IMR-90 (cell line): Measurements from ENCODE around the gene DPYD. TPM values are rescaled to one million over a fixed set of nuclear protein-coding genes. Genes with fewer than 3 reads are reported as not detected.

Experiments
- ATAC-seq: fragments of 200-7000 bp; cut with Tn5 transposase; 2 replicates; pipeline ENCODE4 v1.9.1; 2020; ENCODE audit warnings: low read depth, mild to moderate bottlenecking, moderate library complexity
- BruUV-seq: library from RNA; stranded (reverse); fragments of 400-500 nt; replicated peaks from 2 replicates; lab custom pipeline; 2021; lab: Mats Ljungman, UMichigan
- CTCF ChIA-PET: fragments of 300-600 bp; formaldehyde crosslinking; extraction: SDS; loops from one replicate; lab custom pipeline; 2021; ENCODE audit warnings: antibody characterized with exemption; lab: Yijun Ruan, JAX
- POLR2A ChIA-PET: fragments of 300-600 bp; sonication (Branson Sonifier 250); formaldehyde crosslinking; loops from one replicate; lab custom pipeline; 2022; ENCODE audit warnings: antibody characterized with exemption; ENCODE audit not compliant: unreplicated experiment; lab: Charles Lee
- DNase-seq: peaks from one replicate; pipeline ENCODE4 v3.0.0; 2013
- H2AFZ ChIP-seq: replicated peaks from 2 replicates; pipeline ENCODE3; 2013; ENCODE audit warnings: low read length, mild to moderate bottlenecking; ENCODE audit not compliant: poor library complexity
- H2AK5ac ChIP-seq: 2 replicates; pipeline ENCODE4 v1.6.1; 2013; ENCODE audit warnings: low read depth, low read length, inconsistent platforms
- H2AK9ac ChIP-seq: replicated peaks from 2 replicates; pipeline ENCODE3; 2013; ENCODE audit warnings: mild to moderate bottlenecking, low read depth, low read length, moderate library complexity; ENCODE audit not compliant: poor library complexity
- H2BK120ac ChIP-seq: 2 replicates; pipeline ENCODE4 v1.6.1; 2013; ENCODE audit warnings: low read depth, low read length, inconsistent platforms
- H2BK15ac ChIP-seq: 3 replicates; pipeline ENCODE4 v1.6.1; 2013; ENCODE audit warnings: low read depth, low read length, inconsistent platforms
- H2BK20ac ChIP-seq: 2 replicates; pipeline ENCODE4 v1.6.1; 2013; ENCODE audit warnings: low read depth, mild to moderate bottlenecking, inconsistent platforms, low read length, moderate library complexity
- H2BK5ac ChIP-seq: 2 replicates; pipeline ENCODE4 v1.6.1; 2013; ENCODE audit warnings: mild to moderate bottlenecking, low read depth, low read length, inconsistent platforms; ENCODE audit not compliant: poor library complexity, severe bottlenecking
- H3K14ac ChIP-seq: replicated peaks from 2 replicates; pipeline ENCODE4 v1.6.1; 2013; ENCODE audit warnings: low read depth, low read length, inconsistent platforms
- H3K18ac ChIP-seq: 2 replicates; pipeline ENCODE4 v1.6.1; 2013; ENCODE audit warnings: low read depth, low read length, control low read depth
- H3K23ac ChIP-seq: 2 replicates; pipeline ENCODE4 v1.6.1; 2013; ENCODE audit warnings: low read depth, low read length, inconsistent platforms
- H3K27ac ChIP-seq: 2 replicates; pipeline ENCODE4 v1.5.1; 2013; ENCODE audit warnings: mild to moderate bottlenecking, control low read depth, low read length; ENCODE audit not compliant: insufficient read depth
- H3K27me3 ChIP-seq: 2 replicates; pipeline ENCODE4 v1.6.1; 2013; ENCODE audit warnings: low read length; ENCODE audit not compliant: control insufficient read depth, insufficient read depth
- H3K36me3 ChIP-seq: 2 replicates; pipeline ENCODE4 v1.6.1; 2013; ENCODE audit warnings: low read length, mixed read lengths; ENCODE audit not compliant: control insufficient read depth, insufficient read depth
- H3K4ac ChIP-seq: 2 replicates; pipeline ENCODE4 v1.6.1; 2013; ENCODE audit warnings: low read depth, low read length, inconsistent platforms
- H3K4me1 ChIP-seq: 2 replicates; pipeline ENCODE4 v1.6.1; 2013; ENCODE audit warnings: low read length, mixed read lengths; ENCODE audit not compliant: control insufficient read depth, insufficient read depth
- H3K4me2 ChIP-seq: 2 replicates; pipeline ENCODE4 v1.6.1; 2013; ENCODE audit warnings: low read depth, mild to moderate bottlenecking, control low read depth, low read length, moderate library complexity
- H3K4me3 ChIP-seq: 2 replicates; pipeline ENCODE4 v1.5.1; 2013; ENCODE audit warnings: low read depth, mild to moderate bottlenecking, control low read depth, low read length, moderate library complexity; ENCODE audit not compliant: insufficient read depth
- H3K56ac ChIP-seq: 2 replicates; pipeline ENCODE4 v1.6.1; 2013; ENCODE audit warnings: low read length, inconsistent platforms; ENCODE audit not compliant: insufficient read depth; ENCODE audit errors: extremely low read depth
- H3K79me1 ChIP-seq, 2 experiments: 2 replicates each; pipeline ENCODE4 v1.6.1; 2013; ENCODE audit warnings: low read length in 2 of 2, inconsistent platforms in 1 of 2, low read depth in 1 of 2
- H3K9ac ChIP-seq: 2 replicates; pipeline ENCODE4 v1.6.1; 2013; ENCODE audit warnings: low read depth, low read length, control low read depth
- H3K9me1 ChIP-seq: 2 replicates; pipeline ENCODE4 v1.6.1; 2013; ENCODE audit warnings: low read length, inconsistent platforms; ENCODE audit not compliant: insufficient read depth
- H3K9me3 ChIP-seq: 2 replicates; pipeline ENCODE4 v1.6.1; 2013; ENCODE audit warnings: low read length; ENCODE audit not compliant: control insufficient read depth, insufficient read depth
- H4K20me1 ChIP-seq: 2 replicates; pipeline ENCODE4 v1.6.1; 2013; ENCODE audit warnings: low read length, inconsistent platforms; ENCODE audit not compliant: insufficient read depth
- H4K5ac ChIP-seq: 2 replicates; pipeline ENCODE4 v1.6.1; 2013; ENCODE audit warnings: mild to moderate bottlenecking, low read depth, low read length, control low read depth
- H4K8ac ChIP-seq, 2 experiments: 2 replicates each; pipeline ENCODE4 v1.6.1; 2013; ENCODE audit warnings: low read depth in 2 of 2, low read length in 2 of 2, control low read depth in 1 of 2, inconsistent platforms in 1 of 2
- H4K91ac ChIP-seq: 2 replicates; pipeline ENCODE4 v1.6.1; 2013; ENCODE audit warnings: low read depth, low read length, inconsistent platforms; ENCODE audit not compliant: insufficient read depth
- BHLHE40 ChIP-seq: fragments of 150-350 bp; IDR thresholded peaks from 2 replicates; pipeline ENCODE4 v1.6.1; 2016; ENCODE audit warnings: mild to moderate bottlenecking, low read depth, low read length
- CEBPB ChIP-seq: IDR thresholded peaks from 2 replicates; pipeline ENCODE4 v1.6.1; 2012; ENCODE audit warnings: low read depth, low read length, improper control_type of control experiment
- CTCF ChIP-seq: conservative IDR thresholded peaks from 2 replicates; pipeline ENCODE4 v1.5.1; 2012; ENCODE audit warnings: mild to moderate bottlenecking, low read depth, low read length, improper control_type of control experiment
- ELK1 ChIP-seq: fragments of 150-350 bp; IDR thresholded peaks from 2 replicates; pipeline ENCODE4 v1.6.1; 2016; ENCODE audit warnings: low read depth, mild to moderate bottlenecking, low read length, moderate library complexity, borderline replicate concordance
- MAFK ChIP-seq: IDR thresholded peaks from 2 replicates; pipeline ENCODE4 v1.6.1; 2012; ENCODE audit warnings: low read depth, low read length, improper control_type of control experiment
- MAZ ChIP-seq: IDR thresholded peaks from 2 replicates; pipeline ENCODE4 v1.6.1; 2012; ENCODE audit warnings: low read depth, mild to moderate bottlenecking, low read length, improper control_type of control experiment, moderate library complexity, borderline replicate concordance
- MXI1 ChIP-seq: IDR thresholded peaks from 2 replicates; pipeline ENCODE4 v1.6.1; 2012; ENCODE audit warnings: low read depth, mild to moderate bottlenecking, low read length, moderate library complexity, borderline replicate concordance
- POLR2A ChIP-seq: IDR thresholded peaks from 2 replicates; pipeline ENCODE4 v1.6.1; 2012; ENCODE audit warnings: mild to moderate bottlenecking, low read depth, low read length
- RAD21 ChIP-seq: IDR thresholded peaks from 2 replicates; pipeline ENCODE4 v1.6.1; 2012; ENCODE audit warnings: low read length, improper control_type of control experiment
- RCOR1 ChIP-seq: IDR thresholded peaks from 2 replicates; pipeline ENCODE4 v1.6.1; 2012; ENCODE audit warnings: mild to moderate bottlenecking, low read length, improper control_type of control experiment; ENCODE audit not compliant: insufficient replicate concordance
- RFX5 ChIP-seq: IDR thresholded peaks from 2 replicates; pipeline ENCODE4 v1.8.0; 2012; ENCODE audit warnings: low read depth, mild to moderate bottlenecking, low read length, moderate library complexity
- SMC3 ChIP-seq: fragments of 150-350 bp; IDR thresholded peaks from 2 replicates; pipeline ENCODE4 v1.6.1; 2016; ENCODE audit warnings: low read depth, mild to moderate bottlenecking, antibody characterized with exemption, low read length, moderate library complexity
- USF2 ChIP-seq: fragments of 150-350 bp; IDR thresholded peaks from 2 replicates; pipeline ENCODE4 v1.6.1; 2017; ENCODE audit warnings: mild to moderate bottlenecking, antibody characterized with exemption, low read length, low read depth
- WGBS, 2 experiments: methylation state at CpG; one replicate each; pipeline versions ENCODE4 v1.1.5 to v1.1.7; 2013; ENCODE audit warnings: missing lambda C conversion rate in 2 of 2; ENCODE audit not compliant: insufficient read length in 1 of 2; ENCODE audit errors: extremely low coverage in 2 of 2; 5-methylcytosine and 5-hydroxymethylcytosine counted together
- dilution Hi-C: fragments of 300-500 bp; cut with HindIII; formaldehyde crosslinking; loops from one replicate; pipeline ENCODE4 v1.14.3; 2018; ENCODE audit warnings: low sequenced_read_pairs; ENCODE audit not compliant: unreplicated experiment
- in situ Hi-C: fragments of 300-500 bp; cut with MboI; formaldehyde crosslinking; loops from 3 replicates; pipeline ENCODE4 v1.14.3; 2019; ENCODE audit warnings: low sequenced_read_pairs, inconsistent platforms, mixed read lengths
- intact Hi-C: fragments of 100-400 bp; cut with micrococcal nuclease; formaldehyde crosslinking; loops from 2 replicates; pipeline ENCODE4 v1.10.0; 2022
- polyA plus RNA-seq, 3 experiments: library from polyadenylated mRNA; depleted of rRNA; stranded (reverse); fragments of >200 nt; gene quantifications; 2 replicates each; pipeline ENCODE4 v1.2.3, GENCODE V29; 2012; ENCODE audit warnings: low replicate concordance in 1 of 3
- total RNA-seq: library from RNA; depleted of rRNA; stranded (reverse); fragments of >200 nt; gene quantifications from 2 replicates; pipeline ENCODE4 v1.2.3, GENCODE V29; 2012

DPYD gene
- total and polyA plus RNA-seq, 2 of the 4 experiments (the other 2 are of a cell fraction) = 9.3 to 47.3 TPM

GRCh38 chr1:97488530-97488929 lies 432.3 kb downstream of the DPYD start:
- DNase-seq = no peak
- WGBS, 2 experiments = no CpG with 5 or more reads among the region's 2 CpGs

More at GRCh38 chr1:97488530-97488929, 432.3 kb downstream of the DPYD start:
- BruUV-seq = no TSS peak
- Histone ChIP-seq H2BK20ac (no peak overlapping the region), H3K23ac (no peak overlapping the region), H3K4me3 (no peak overlapping the region), H4K5ac (no peak overlapping the region; the same call in 1 of the 2 replicates), H3K14ac (no peak overlapping the region), H3K4ac (no peak overlapping the region), H3K36me3 (no peaks in the 10 kb centered on the region), H2AFZ (no peak overlapping the region), H3K9me1 (no peaks in the 10 kb centered on the region), H3K9ac (no peak overlapping the region), H3K9me3 (no peaks in the 10 kb centered on the region), H2AK5ac (no peak overlapping the region), H3K56ac (no peak overlapping the region), H3K79me1 (no peaks in the 10 kb centered on the region), H3K27ac (no peak overlapping the region), H4K20me1 (no peaks in the 10 kb centered on the region), H2BK120ac (no peak overlapping the region), H4K8ac (no peak overlapping the region), H2AK9ac (no peak overlapping the region), H4K91ac (no peak overlapping the region), H3K4me2 (no peak overlapping the region), H2BK15ac (no peak overlapping the region), H3K4me1 (no peaks in the 10 kb centered on the region), H3K27me3 (no peaks in the 10 kb centered on the region), H2BK5ac (no peak overlapping the region), H3K18ac (no peak overlapping the region)
- no peak for ATAC-seq
- TF ChIP-seq MAFK (no peak), CEBPB (no peak), MAZ (no peak), MXI1 (no peak), CTCF (no peak), SMC3 (no peak), ELK1 (no peak), RAD21 (no peak), USF2 (no peak), RFX5 (no peak), BHLHE40 (no peak), RCOR1 (no peak), POLR2A (no peak)
- CTCF ChIA-PET = interaction anchor here (0.5 to 0.6 kb wide), 2 partner anchors 90 to 153 kb away, joined by 3 to 6 read pairs; no protein-coding TSS in a partner anchor
- POLR2A ChIA-PET = no interaction called here
- in situ Hi-C loops = no loop called here
- intact Hi-C loops = no loop called here
- dilution Hi-C loops = no loop called here
